ENCODE data around the gene ZDHHC11B.

GRCh38 chr5:759111-759751, 25.3 kb downstream of the ZDHHC11B start:
- TF ChIP-seq EZH2 (IDR thresholded peaks at IDR 0.05; ENCODE audit: insufficient read depth, poor library complexity, severe bottlenecking) (no peak), EZH2phosphoT487 (IDR thresholded peaks at IDR 0.05; ENCODE audit: insufficient read depth, low read depth) (no peak)
